ENCODE results near the gene SYTL3. TPM values are rescaled to one million over a fixed set of nuclear protein-coding genes. Genes with fewer than 3 reads are reported as not detected.
A peak's percentile ranks its signal among the peaks of the same experiment; 100 is the strongest.
"Not testable (repeated sequence)": the region's sequence is repeated elsewhere in the genome, so short reads cannot be mapped to it uniquely, and the experiment has no call there.

Gene SYTL3
- total and polyA plus RNA-seq, 4 donors: 2.0 to 4.6 (median 3.2) TPM

- no peak overlapping the region for H3K27ac ChIP-seq (ENCODE audit: low read depth, low read length)
- 86% methylated on average over 2 of the region's 7 CpGs for WGBS (ENCODE audit: insufficient coverage)
- H3K9me3 ChIP-seq (ENCODE audit: control insufficient read depth, insufficient read depth, low read length): no peaks in the 10 kb centered on the region
- H3K4me3 ChIP-seq (ENCODE audit: low read depth, low read length): no peak overlapping the region
- H3K36me3 ChIP-seq (ENCODE audit: control insufficient read depth, insufficient read depth, low read length): no peaks in the 10 kb centered on the region
- DNase-seq (ENCODE audit: low read depth in 4 of 6, low spot score in 6 of 6): no peak
- H3K27me3 ChIP-seq (ENCODE audit: control insufficient read depth, insufficient read depth, low read length): no peaks in the 10 kb centered on the region
- no peaks in the 10 kb centered on the region for H3K4me1 ChIP-seq (ENCODE audit: control insufficient read depth, insufficient read depth, low read length)
Measured at GRCh38 chr6:158686791-158687381, 37.0 kb downstream of the SYTL3 start.

DNA sequence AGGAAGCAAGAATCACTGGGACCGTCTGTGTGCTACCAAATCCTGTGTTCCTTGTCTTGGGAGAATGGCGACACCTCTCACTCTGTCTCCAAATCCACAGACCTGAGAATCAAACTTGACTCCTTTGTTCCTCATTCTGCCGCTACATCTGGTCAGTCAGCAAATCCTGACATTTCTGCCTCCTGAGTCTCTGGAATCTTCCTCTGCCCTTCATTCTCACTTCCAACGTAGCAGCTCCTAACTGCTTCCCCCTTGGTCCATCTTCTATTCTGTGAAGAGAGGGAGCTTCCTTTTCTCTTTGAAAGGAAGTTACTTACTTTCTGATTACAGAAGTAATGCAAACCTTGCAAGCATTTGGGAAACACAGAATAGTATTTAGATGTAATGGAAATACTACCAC, 37.7 kb downstream of the SYTL3 start:
- no peaks in the 10 kb centered on the region for H3K27me3 ChIP-seq (ENCODE audit: control insufficient read depth, insufficient read depth, low read length)
- DNase-seq (ENCODE audit: low read depth in 4 of 6, low spot score in 6 of 6): no peak
- H3K4me1 ChIP-seq (ENCODE audit: control insufficient read depth, insufficient read depth, low read length): no peaks in the 10 kb centered on the region
- no peak overlapping the region for H3K4me3 ChIP-seq (ENCODE audit: low read depth, low read length)
- no peak overlapping the region for H3K27ac ChIP-seq (ENCODE audit: low read depth, low read length)
- H3K9me3 ChIP-seq (ENCODE audit: control insufficient read depth, insufficient read depth, low read length): no peaks in the 10 kb centered on the region
- 91% methylated on average over 2 of the region's 4 CpGs for WGBS (ENCODE audit: insufficient coverage)
- H3K36me3 ChIP-seq (ENCODE audit: control insufficient read depth, insufficient read depth, low read length): no peaks in the 10 kb centered on the region

DNA sequence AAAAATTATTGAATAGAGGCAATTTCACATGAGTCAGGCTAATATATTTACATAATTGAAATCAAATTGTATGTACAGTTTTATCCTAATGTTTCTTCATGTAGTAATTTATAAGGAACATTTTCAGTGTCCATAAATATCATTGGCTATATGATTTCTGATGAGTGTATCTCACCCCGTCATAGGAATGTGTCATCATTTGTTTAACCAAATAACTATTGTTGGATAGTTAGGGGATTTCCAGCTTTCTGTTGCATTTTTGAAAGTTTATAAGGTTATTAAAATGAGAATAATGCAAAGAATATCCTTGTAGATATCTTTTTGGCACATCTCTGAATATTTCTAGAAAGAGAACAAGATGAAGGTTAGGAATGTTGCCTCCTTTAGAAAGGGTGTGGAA, 39.0 kb downstream of the SYTL3 start:
- no peak for DNase-seq (ENCODE audit: low read depth in 4 of 6, low spot score in 6 of 6)
- Histone ChIP-seq H3K36me3 (ENCODE audit: control insufficient read depth, insufficient read depth, low read length) (no peaks in the 10 kb centered on the region), H3K4me3 (ENCODE audit: low read depth, low read length) (no peak overlapping the region), H3K9me3 (ENCODE audit: control insufficient read depth, insufficient read depth, low read length) (no peaks in the 10 kb centered on the region), H3K27ac (ENCODE audit: low read depth, low read length) (no peak overlapping the region), H3K4me1 (ENCODE audit: control insufficient read depth, insufficient read depth, low read length) (no peaks in the 10 kb centered on the region), H3K27me3 (ENCODE audit: control insufficient read depth, insufficient read depth, low read length) (no peaks in the 10 kb centered on the region)
- WGBS (ENCODE audit: insufficient coverage): no CpG with 5 or more reads among the region's 1 CpG

GRCh38 chr6:158694913-158695312, 45.1 kb downstream of the SYTL3 start:
- no peaks in the 10 kb centered on the region for H3K27me3 ChIP-seq (ENCODE audit: control insufficient read depth, insufficient read depth, low read length)
- no peaks in the 10 kb centered on the region for H3K36me3 ChIP-seq (ENCODE audit: control insufficient read depth, insufficient read depth, low read length)
- 75% methylated on average over 1 of the region's 3 CpGs for WGBS (ENCODE audit: insufficient coverage)

GRCh38 chr6:158697811-158698210, 48.0 kb downstream of the SYTL3 start:
- no peak overlapping the region for H3K27ac ChIP-seq (ENCODE audit: low read depth, low read length)
- whole genome bisulfite sequencing (ENCODE audit: insufficient coverage): no CpG with 5 or more reads among the region's 2 CpGs
- peak in 1 of 6 donors; percentile 9 for DNase-seq (ENCODE audit: low read depth in 4 of 6, low spot score in 6 of 6)
- H3K9me3 ChIP-seq (ENCODE audit: control insufficient read depth, insufficient read depth, low read length): no peaks in the 10 kb centered on the region
- no peak overlapping the region for H3K4me3 ChIP-seq (ENCODE audit: low read depth, low read length)
- H3K4me1 ChIP-seq (ENCODE audit: control insufficient read depth, insufficient read depth, low read length): no peaks in the 10 kb centered on the region
- no peaks in the 10 kb centered on the region for H3K36me3 ChIP-seq (ENCODE audit: control insufficient read depth, insufficient read depth, low read length)
- no peaks in the 10 kb centered on the region for H3K27me3 ChIP-seq (ENCODE audit: control insufficient read depth, insufficient read depth, low read length)

More at GRCh38 chr6:158694913-158695312, 45.1 kb downstream of the SYTL3 start:
- no peaks in the 10 kb centered on the region for H3K4me1 ChIP-seq (ENCODE audit: control insufficient read depth, insufficient read depth, low read length)
- no peak for DNase-seq (ENCODE audit: low read depth in 4 of 6, low spot score in 6 of 6)
- no peak overlapping the region for H3K4me3 ChIP-seq (ENCODE audit: low read depth, low read length)
- no peak overlapping the region for H3K27ac ChIP-seq (ENCODE audit: low read depth, low read length)
- H3K9me3 ChIP-seq (ENCODE audit: control insufficient read depth, insufficient read depth, low read length): no peaks in the 10 kb centered on the region

DNA sequence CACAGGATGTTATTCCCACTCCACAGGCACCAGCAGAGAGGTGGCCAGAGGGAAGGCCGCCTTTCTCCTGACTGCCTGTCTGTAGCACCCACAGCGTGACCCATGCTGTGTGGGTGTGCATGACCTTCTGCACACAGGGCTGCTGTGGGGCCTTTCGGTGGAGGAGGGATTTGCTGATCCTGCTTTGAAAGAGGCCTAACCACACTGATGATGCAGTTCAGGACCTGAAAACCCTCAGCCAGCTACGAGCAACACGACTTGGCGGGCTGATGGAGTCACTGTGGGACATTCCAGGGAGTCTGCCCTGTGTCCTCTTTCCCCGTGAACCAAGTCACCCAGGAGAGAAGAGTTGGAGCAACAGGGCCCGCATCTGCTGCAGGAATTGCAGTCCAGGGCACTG, 49.1 kb downstream of the SYTL3 start:
- no peaks in the 10 kb centered on the region for H3K9me3 ChIP-seq (ENCODE audit: control insufficient read depth, insufficient read depth, low read length)
- no peaks in the 10 kb centered on the region for H3K27me3 ChIP-seq (ENCODE audit: control insufficient read depth, insufficient read depth, low read length)
- H3K4me1 ChIP-seq (ENCODE audit: control insufficient read depth, insufficient read depth, low read length): peaks cover 8% of the 10 kb centered on the region
- WGBS (ENCODE audit: insufficient coverage): 85% methylated on average over 7 of the region's 8 CpGs
- no peak for DNase-seq (ENCODE audit: low read depth in 4 of 6, low spot score in 6 of 6)
- no peaks in the 10 kb centered on the region for H3K36me3 ChIP-seq (ENCODE audit: control insufficient read depth, insufficient read depth, low read length)
- H3K4me3 ChIP-seq (ENCODE audit: low read depth, low read length): no peak overlapping the region
- no peak overlapping the region for H3K27ac ChIP-seq (ENCODE audit: low read depth, low read length)

DNA sequence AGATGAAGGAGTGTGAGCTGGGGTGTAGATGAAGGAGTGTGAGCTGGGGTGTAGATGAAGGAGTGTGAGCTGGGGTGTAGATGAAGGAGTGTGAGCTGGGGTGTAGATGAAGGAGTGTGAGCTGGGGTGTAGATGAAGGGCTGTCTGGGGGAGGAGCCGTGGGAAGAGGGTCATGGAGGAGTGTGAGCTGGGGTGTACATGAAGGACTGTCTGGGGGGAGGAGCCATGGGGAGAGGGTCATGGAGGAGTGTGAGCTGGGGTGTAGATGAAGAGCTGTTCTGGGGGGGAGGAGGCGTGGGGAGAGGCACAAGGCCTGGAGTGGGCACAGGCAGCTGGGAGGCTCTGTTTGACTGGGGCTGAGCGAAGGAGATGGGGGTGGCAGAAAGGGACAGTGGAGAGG, 51.4 kb downstream of the SYTL3 start:
- 89% methylated on average over 2 of the region's 3 CpGs for WGBS (ENCODE audit: insufficient coverage)
- H3K4me1 ChIP-seq (ENCODE audit: control insufficient read depth, insufficient read depth, low read length): peaks cover 24% of the 10 kb centered on the region
- not testable (repeated sequence) for H3K9me3 ChIP-seq (ENCODE audit: control insufficient read depth, insufficient read depth, low read length); H3K27ac ChIP-seq (ENCODE audit: low read depth, low read length); H3K27me3 ChIP-seq (ENCODE audit: control insufficient read depth, insufficient read depth, low read length); DNase-seq (ENCODE audit: low read depth in 4 of 6, low spot score in 6 of 6); H3K36me3 ChIP-seq (ENCODE audit: control insufficient read depth, insufficient read depth, low read length); H3K4me3 ChIP-seq (ENCODE audit: low read depth, low read length)

GRCh38 chr6:158703111-158703836, 53.4 kb downstream of the SYTL3 start:
- DNase-seq (ENCODE audit: low read depth in 4 of 6, low spot score in 6 of 6): peak in 3 of 6 donors; percentile 11 to 84 (median 58)
- H3K27ac ChIP-seq (ENCODE audit: low read depth, low read length): no peak overlapping the region
- no peaks in the 10 kb centered on the region for H3K27me3 ChIP-seq (ENCODE audit: control insufficient read depth, insufficient read depth, low read length)
- no peak overlapping the region for H3K4me3 ChIP-seq (ENCODE audit: low read depth, low read length)
- no peaks in the 10 kb centered on the region for H3K36me3 ChIP-seq (ENCODE audit: control insufficient read depth, insufficient read depth, low read length)
- WGBS (ENCODE audit: insufficient coverage): 42% methylated on average over 13 of the region's 14 CpGs
- peaks cover 31% of the 10 kb centered on the region for H3K4me1 ChIP-seq (ENCODE audit: control insufficient read depth, insufficient read depth, low read length)
- no peaks in the 10 kb centered on the region for H3K9me3 ChIP-seq (ENCODE audit: control insufficient read depth, insufficient read depth, low read length)

DNA sequence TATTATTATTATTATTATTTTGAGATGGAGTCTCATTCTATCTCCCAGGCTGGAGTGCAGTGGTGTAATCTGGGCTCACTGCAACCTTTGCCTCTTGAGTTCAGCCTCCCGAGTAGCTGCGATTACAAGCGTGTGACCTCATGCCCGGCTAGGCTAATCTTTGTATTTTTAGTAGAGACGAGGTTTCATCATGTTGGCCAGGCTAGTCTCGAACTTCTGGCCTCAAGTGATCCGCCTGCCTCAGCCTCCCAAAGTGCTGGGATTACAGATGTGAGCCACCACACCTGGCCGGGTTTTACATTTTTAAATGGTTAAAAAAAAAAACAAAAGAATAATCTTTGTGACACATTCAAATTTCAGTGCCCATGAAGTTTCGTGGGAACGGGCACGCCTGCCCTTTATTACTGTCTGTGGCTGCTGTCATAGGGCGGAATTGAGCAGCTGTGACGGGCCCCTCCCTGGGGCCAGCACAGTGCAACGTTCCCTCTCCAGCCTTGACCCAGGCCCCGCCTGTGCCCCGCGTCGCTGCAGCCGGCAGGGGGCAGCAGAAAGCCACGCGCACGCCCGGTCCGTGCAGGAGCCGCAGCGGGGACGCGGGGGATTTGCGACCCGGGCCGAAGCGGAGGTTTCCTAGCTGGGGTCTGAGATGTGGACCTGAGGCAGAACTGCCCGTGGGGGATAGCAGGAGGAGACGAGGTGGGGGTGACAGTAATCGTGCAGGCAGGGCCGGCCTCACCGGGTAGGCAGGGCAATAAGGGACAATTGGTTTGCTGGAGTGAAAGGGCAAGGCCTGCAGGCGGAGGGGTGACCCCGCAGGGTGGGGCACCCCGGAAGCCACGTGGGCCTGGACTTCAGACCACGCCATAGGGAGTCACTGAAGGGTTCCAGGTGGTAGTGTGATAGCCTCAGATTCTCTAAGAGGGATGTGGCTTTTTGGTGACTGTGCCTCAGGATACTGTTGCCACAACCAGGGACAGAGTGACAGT, 54.3 kb downstream of the SYTL3 start:
- H3K4me1 ChIP-seq (ENCODE audit: control insufficient read depth, insufficient read depth, low read length): peaks cover 34% of the 10 kb centered on the region
- no peaks in the 10 kb centered on the region for H3K9me3 ChIP-seq (ENCODE audit: control insufficient read depth, insufficient read depth, low read length)
- H3K27me3 ChIP-seq (ENCODE audit: control insufficient read depth, insufficient read depth, low read length): no peaks in the 10 kb centered on the region
- peak in 5 of 6 donors; percentile 42 to 89 (median 56) for DNase-seq (ENCODE audit: low read depth in 4 of 6, low spot score in 6 of 6)
- H3K4me3 ChIP-seq (ENCODE audit: low read depth, low read length): peak overlapping the region; percentile 49
- H3K36me3 ChIP-seq (ENCODE audit: control insufficient read depth, insufficient read depth, low read length): no peaks in the 10 kb centered on the region
- H3K27ac ChIP-seq (ENCODE audit: low read depth, low read length): no peak overlapping the region
- WGBS (ENCODE audit: insufficient coverage): 8% methylated on average over 37 of the region's 42 CpGs

All from spinal cord (tissue), 10 donors.